Keratinocyte (primary cell): ENCODE measurements around the gene ADCY5.

ENCODE experiments used
- EZH2 ChIP-seq: IDR thresholded peaks from one replicate; pipeline ENCODE4 v1.6.1; 2012; ENCODE audit warnings: inconsistent platforms, mild to moderate bottlenecking, low read length, moderate library complexity
- TF ChIP-seq, protein P1 (sequence below), 3 experiments: IDR thresholded peaks in 1 of 3; conservative IDR thresholded peaks in 1 of 3; optimal IDR thresholded peaks in 1 of 3; 2 replicates in 2 of 3; 3 replicates in 1 of 3; pipeline versions ENCODE3 to v1.5.1; 2011; ENCODE audit warnings: low read length in 3 of 3, mild to moderate bottlenecking in 3 of 3, moderate library complexity in 2 of 3, control low read depth in 1 of 3, inconsistent platforms in 1 of 3; ENCODE audit not compliant: insufficient read depth in 2 of 3; ENCODE audit errors: extremely low read depth in 1 of 3

DNA sequence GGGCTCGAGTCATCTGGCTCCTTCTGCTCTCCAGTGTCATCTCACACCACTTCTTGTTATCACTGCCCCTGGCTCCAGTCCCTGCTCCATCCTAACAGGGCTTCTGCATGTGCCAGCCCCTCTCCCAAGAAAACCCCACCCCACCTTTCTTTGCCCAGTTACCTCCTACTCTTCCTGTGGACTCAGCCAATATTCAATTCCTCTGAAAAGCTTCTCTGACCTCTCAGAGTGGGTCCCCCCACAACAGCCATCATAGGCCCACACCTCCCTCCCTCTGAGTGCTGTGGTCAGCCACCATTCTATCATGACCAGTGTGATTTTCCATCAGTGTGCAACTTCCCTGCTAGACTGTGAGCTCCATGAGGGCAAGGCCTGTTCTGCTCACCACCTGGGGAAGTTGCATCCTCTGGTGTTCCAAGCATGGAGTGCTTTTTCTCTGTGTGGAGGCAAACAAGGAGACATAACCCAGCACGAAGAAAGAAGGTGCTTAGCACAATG lies 71.6 kb downstream of the ADCY5 start:
- TF ChIP-seq, protein P1, sequence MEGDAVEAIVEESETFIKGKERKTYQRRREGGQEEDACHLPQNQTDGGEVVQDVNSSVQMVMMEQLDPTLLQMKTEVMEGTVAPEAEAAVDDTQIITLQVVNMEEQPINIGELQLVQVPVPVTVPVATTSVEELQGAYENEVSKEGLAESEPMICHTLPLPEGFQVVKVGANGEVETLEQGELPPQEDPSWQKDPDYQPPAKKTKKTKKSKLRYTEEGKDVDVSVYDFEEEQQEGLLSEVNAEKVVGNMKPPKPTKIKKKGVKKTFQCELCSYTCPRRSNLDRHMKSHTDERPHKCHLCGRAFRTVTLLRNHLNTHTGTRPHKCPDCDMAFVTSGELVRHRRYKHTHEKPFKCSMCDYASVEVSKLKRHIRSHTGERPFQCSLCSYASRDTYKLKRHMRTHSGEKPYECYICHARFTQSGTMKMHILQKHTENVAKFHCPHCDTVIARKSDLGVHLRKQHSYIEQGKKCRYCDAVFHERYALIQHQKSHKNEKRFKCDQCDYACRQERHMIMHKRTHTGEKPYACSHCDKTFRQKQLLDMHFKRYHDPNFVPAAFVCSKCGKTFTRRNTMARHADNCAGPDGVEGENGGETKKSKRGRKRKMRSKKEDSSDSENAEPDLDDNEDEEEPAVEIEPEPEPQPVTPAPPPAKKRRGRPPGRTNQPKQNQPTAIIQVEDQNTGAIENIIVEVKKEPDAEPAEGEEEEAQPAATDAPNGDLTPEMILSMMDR (optimal IDR thresholded peaks at IDR 0.05 in 1 of 3, IDR thresholded peaks at IDR 0.05 in 1 of 3, conservative IDR thresholded peaks at IDR 0.05 in 1 of 3; ENCODE audit: extremely low read depth in 1 of 3, insufficient read depth in 2 of 3, low read length in 3 of 3), result no peak
- TF ChIP-seq EZH2, result no peak
